GM12864 (cell line): Measurements from ENCODE around the gene CDR2L.

Experiments
- DNase-seq: peaks from one replicate; pipeline ENCODE4 v3.0.0-alpha.2; 2011; ENCODE audit warnings: low read depth
- H3K4me3 ChIP-seq: 2 replicates; pipeline ENCODE4 v1.5.1; 2011; ENCODE audit warnings: mild to moderate bottlenecking, low read depth, low read length, control low read depth
- TF ChIP-seq, protein P1 (sequence below): IDR thresholded peaks from 2 replicates; pipeline ENCODE4 v1.5.1; 2011; ENCODE audit warnings: low read depth, mild to moderate bottlenecking, moderate library complexity, low read length, control low read depth, inconsistent platforms; ENCODE audit errors: missing control alignments

The CDR2L gene

DNA sequence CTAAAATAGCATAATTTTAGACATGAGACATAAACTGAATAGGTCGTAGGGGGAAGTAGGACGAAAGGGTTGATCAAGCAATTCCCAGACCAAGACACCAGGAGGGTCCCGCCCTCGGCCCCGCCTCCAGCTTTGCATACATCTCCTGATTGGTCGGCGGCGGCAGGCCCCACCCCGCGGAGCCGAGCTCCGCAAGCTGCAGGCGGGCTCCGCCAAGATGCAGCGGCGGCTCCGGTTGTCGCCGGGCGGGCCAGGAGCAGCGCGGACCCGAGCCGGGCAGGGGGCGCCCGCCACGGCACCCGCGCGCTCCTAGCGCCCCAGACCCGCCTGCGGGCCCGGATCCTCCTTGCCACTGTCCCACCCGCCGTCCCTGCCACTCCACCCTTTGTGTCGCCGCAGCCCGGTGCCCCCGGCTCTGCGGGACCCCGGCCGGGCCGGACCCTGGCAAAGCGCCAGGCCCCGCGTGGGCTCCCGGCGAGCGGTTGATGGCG lies at the start of gene CDR2L:
Gene CDR2L (plus strand): TSS at position 215 of the 491 bp plus-strand sequence. CDS start 412 bp downstream, outside the sequence.
- H3K4me3 ChIP-seq: peak within 1 kb of the TSS; percentile 51
- TF ChIP-seq, protein P1, sequence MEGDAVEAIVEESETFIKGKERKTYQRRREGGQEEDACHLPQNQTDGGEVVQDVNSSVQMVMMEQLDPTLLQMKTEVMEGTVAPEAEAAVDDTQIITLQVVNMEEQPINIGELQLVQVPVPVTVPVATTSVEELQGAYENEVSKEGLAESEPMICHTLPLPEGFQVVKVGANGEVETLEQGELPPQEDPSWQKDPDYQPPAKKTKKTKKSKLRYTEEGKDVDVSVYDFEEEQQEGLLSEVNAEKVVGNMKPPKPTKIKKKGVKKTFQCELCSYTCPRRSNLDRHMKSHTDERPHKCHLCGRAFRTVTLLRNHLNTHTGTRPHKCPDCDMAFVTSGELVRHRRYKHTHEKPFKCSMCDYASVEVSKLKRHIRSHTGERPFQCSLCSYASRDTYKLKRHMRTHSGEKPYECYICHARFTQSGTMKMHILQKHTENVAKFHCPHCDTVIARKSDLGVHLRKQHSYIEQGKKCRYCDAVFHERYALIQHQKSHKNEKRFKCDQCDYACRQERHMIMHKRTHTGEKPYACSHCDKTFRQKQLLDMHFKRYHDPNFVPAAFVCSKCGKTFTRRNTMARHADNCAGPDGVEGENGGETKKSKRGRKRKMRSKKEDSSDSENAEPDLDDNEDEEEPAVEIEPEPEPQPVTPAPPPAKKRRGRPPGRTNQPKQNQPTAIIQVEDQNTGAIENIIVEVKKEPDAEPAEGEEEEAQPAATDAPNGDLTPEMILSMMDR: no peak
- peak; percentile 53 for DNase-seq

DNA sequence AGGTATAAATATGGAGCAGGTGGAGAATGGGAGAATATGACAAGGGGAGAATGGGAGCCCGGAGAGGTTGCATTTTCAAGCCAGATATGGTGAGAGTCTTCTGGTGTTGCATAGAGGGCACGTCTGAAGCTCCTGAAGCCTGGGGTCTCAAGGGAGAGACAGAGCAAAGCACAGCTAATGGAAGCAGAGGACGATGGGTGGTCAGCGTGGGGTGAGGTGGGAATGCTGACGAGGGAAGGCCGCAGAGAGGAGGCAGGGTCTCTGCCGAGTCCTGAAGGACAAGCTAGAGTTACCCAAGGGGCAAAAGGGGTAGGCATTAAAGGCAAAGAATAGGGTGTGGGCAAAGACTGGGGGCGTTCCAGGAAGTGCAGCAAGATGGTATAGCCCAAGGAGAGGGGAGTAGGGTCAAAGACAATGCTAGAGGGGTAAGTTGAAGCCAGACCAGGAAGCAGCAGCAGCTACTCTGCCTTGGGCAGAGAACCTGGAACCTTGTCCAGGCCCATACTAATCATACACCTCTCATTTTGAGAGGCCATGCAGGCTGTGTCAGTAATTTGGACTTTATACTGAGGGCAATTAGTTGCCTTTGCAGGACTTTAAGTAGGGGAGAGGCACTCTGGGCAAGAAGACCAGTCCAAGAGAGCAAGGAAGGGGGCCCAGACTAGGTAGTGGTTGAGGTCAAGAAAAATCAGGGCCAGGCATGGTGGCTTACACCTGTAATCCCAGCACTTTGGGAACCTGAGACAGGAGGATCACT lies 49.1 kb upstream of the CDR2L start:
- H3K4me3 ChIP-seq: no peak overlapping the region
- TF ChIP-seq, protein P1: no peak
- DNase-seq: no peak

DNA sequence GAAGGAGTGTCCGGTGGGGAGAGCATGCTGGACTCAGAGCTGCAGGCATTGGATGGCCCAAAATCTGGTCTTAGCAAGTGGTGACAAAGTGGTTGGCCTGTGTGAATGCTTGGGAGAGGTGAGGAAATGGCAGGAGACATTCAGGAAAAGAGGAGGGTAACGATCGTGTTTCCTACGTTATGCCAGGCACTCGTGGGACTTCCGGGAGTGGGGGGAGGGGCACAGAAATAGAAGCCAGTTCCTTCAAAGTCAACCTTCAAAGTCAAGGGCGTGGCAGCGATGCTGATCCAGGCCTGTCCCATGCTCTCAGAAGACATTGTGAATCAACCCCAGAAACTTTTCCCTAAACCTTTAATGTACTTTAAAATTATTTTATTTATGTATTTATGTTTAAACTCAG lies 47.9 kb upstream of the CDR2L start:
- TF ChIP-seq, protein P1: no peak
- no peak for DNase-seq
- H3K4me3 ChIP-seq: no peak overlapping the region

DNA sequence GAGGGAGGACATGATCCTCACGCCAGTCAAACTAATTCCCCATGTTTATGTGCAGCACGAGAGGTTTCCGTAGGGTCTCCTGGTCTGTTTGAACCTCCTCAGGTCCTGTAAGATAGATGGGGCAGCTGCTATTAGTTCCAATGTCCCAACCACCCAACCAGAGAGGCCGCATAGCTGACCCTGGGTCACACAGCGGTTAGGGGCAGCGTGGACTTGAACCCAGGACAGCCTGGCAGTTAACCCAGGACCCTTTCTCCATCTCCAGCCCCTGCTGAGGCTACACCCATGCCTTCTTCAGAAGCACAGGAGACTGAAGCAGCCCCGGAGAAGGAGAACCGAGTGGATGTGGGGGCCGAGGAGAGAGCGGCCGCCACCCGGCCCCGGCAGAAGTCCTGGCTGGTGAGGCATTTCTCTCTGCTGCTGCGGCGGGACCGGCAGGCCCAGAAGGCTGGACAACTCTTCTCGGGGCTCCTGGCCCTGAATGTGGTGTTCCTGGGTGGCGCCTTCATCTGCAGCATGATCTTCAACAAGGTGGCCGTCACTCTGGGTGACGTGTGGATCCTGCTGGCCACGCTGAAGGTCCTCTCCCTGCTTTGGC lies 46.2 kb upstream of the CDR2L start:
- H3K4me3 ChIP-seq: no peak overlapping the region
- DNase-seq: no peak
- TF ChIP-seq, protein P1: no peak

DNA sequence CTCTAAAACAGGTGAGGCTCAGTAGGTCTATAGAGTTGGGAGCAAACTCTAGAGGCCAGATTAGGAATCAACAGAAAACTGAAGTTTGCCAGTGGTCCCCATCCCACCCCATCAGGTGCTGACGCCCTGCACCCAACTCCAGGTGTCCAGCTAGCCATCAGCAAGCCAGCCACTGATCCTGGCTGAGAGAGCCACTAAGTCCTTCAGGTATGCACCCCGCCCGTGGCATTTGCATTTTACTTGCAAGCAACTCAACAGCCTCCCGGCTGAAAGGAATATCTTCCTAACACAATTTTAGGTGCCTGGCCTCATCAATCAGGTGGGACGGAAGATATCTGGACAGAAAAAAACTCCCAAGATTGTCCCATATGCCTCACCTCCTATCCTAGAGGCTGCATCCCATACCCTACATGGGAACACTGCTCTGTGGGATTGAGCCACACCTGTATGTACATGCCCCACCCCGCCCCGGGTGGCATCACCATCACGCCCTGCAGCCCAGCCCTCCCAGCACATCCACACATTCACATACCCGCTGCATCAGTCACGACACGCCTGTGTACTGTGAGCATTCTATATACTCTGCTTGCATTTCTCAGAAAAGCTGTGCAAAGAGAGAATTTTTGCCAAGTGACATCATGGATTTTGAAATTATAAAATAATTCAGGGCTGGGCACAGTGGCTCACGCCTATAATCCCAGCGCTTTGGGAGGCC lies 43.5 kb upstream of the CDR2L start:
- no peak overlapping the region for H3K4me3 ChIP-seq
- TF ChIP-seq, protein P1: no peak
- DNase-seq: no peak

DNA sequence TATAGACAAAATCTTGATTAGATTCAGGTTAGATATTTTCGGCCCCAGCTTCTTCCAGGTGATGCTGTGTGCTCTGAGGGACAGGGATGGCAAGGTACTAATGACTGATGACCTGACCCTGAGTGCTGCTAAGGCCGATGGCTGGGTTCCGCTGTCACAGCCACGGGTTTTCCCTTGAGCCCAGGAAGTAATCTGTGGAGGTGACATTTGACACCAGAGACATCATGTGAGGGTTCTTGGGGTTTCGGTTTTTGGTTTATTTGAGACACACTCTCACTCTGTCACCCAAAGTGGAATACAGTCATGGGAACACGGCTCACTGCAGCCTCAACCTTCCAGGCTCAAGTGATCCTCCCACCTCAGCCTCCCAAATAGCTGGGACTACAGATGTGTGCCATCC lies 41.9 kb upstream of the CDR2L start:
- TF ChIP-seq, protein P1: no peak
- H3K4me3 ChIP-seq: peak overlapping the region; percentile 2; the same call in 1 of the 2 replicates
- peak; percentile 45 for DNase-seq
